H9 (cell line): ENCODE results near the gene NPB. TPM values are rescaled to one million over a fixed set of nuclear protein-coding genes. Genes with fewer than 3 reads are reported as not detected.
A peak's percentile ranks its signal among the peaks of the same experiment; 100 is the strongest.

Experiments
- DNase-seq: peaks from one replicate; pipeline ENCODE4 v3.0.0-alpha.2; 2017
- H2AFZ ChIP-seq: one replicate; pipeline ENCODE4 v1.6.1; 2013; ENCODE audit warnings: mild to moderate bottlenecking, low read length, control low read depth, moderate library complexity
- H2AK5ac ChIP-seq: 2 replicates; pipeline ENCODE4 v1.6.1; 2013; ENCODE audit warnings: low read length, control low read depth, mixed read lengths; ENCODE audit not compliant: insufficient read length
- H2BK120ac ChIP-seq: one replicate; pipeline ENCODE4 v1.6.1; 2013; ENCODE audit warnings: low read depth, mild to moderate bottlenecking, low read length, control low read depth, inconsistent platforms; ENCODE audit not compliant: poor library complexity, severe bottlenecking
- H2BK12ac ChIP-seq: 2 replicates; pipeline ENCODE4 v1.6.1; 2013; ENCODE audit warnings: low read length, control low read depth, mixed read lengths, low read depth; ENCODE audit not compliant: insufficient read length
- H2BK15ac ChIP-seq: 2 replicates; pipeline ENCODE4 v1.6.1; 2013; ENCODE audit warnings: low read depth, low read length, control low read depth
- H2BK20ac ChIP-seq: one replicate; pipeline ENCODE4 v1.6.1; 2013; ENCODE audit warnings: low read depth, mild to moderate bottlenecking, low read length, control low read depth, inconsistent platforms; ENCODE audit not compliant: poor library complexity, severe bottlenecking
- H2BK5ac ChIP-seq: 2 replicates; pipeline ENCODE4 v1.6.1; 2013; ENCODE audit warnings: low read length, control low read depth, mixed read lengths; ENCODE audit not compliant: insufficient read length
- H3K14ac ChIP-seq: 2 replicates; pipeline ENCODE4 v1.6.1; 2013; ENCODE audit warnings: low read length, control low read depth; ENCODE audit not compliant: insufficient read depth
- H3K18ac ChIP-seq: 2 replicates; pipeline ENCODE4 v1.6.1; 2013; ENCODE audit warnings: low read depth, mild to moderate bottlenecking, mixed read lengths, low read length, control low read depth; ENCODE audit not compliant: insufficient read length
- H3K23ac ChIP-seq: 2 replicates; pipeline ENCODE4 v1.6.1; 2013; ENCODE audit warnings: low read length, control low read depth, mixed read lengths, low read depth; ENCODE audit not compliant: insufficient read length
- H3K23me2 ChIP-seq: 2 replicates; pipeline ENCODE4 v1.6.1; 2013; ENCODE audit warnings: low read depth, mild to moderate bottlenecking, mixed read lengths, low read length, control low read depth; ENCODE audit not compliant: insufficient read length, poor library complexity, severe bottlenecking
- H3K27ac ChIP-seq: 2 replicates; pipeline ENCODE4 v1.5.1; 2013; ENCODE audit warnings: low read length, control low read depth, mixed read lengths, low read depth; ENCODE audit not compliant: insufficient read length
- H3K27me3 ChIP-seq: 2 replicates; pipeline ENCODE4 v1.6.1; 2013; ENCODE audit warnings: low read length, control low read depth, inconsistent platforms; ENCODE audit not compliant: insufficient read depth
- H3K4ac ChIP-seq: 2 replicates; pipeline ENCODE4 v1.6.1; 2013; ENCODE audit warnings: low read depth, mild to moderate bottlenecking, control low read depth, inconsistent platforms, low read length, moderate library complexity
- H3K4me1 ChIP-seq: 2 replicates; pipeline ENCODE4 v1.6.1; 2013; ENCODE audit warnings: low read length, control low read depth, inconsistent platforms; ENCODE audit not compliant: insufficient read depth
- H3K4me2 ChIP-seq: 2 replicates; pipeline ENCODE4 v1.6.1; 2013; ENCODE audit warnings: low read length, control low read depth, mixed read lengths; ENCODE audit not compliant: insufficient read length, insufficient read depth
- H3K56ac ChIP-seq: 2 replicates; pipeline ENCODE4 v1.6.1; 2013; ENCODE audit warnings: low read depth, mild to moderate bottlenecking, mixed read lengths, low read length, control low read depth; ENCODE audit not compliant: insufficient read length
- H3K79me1 ChIP-seq: 2 replicates; pipeline ENCODE4 v1.6.1; 2013; ENCODE audit warnings: low read depth, mild to moderate bottlenecking, moderate library complexity, low read length, control low read depth, inconsistent platforms; ENCODE audit not compliant: insufficient read depth, poor library complexity, severe bottlenecking
- H3K79me2 ChIP-seq: 2 replicates; pipeline ENCODE4 v1.6.1; 2013; ENCODE audit warnings: low read length, control low read depth, inconsistent platforms; ENCODE audit not compliant: insufficient read depth
- H3K9ac ChIP-seq: 2 replicates; pipeline ENCODE4 v1.6.1; 2013; ENCODE audit warnings: low read length, control low read depth, mixed read lengths; ENCODE audit not compliant: insufficient read length; ENCODE audit errors: extremely low read depth
- H3K9me3 ChIP-seq: one replicate; pipeline ENCODE4 v1.6.1; 2013; ENCODE audit warnings: low read depth, low read length, inconsistent platforms; ENCODE audit not compliant: control insufficient read depth
- H3T11ph ChIP-seq: one replicate; pipeline ENCODE4 v1.6.1; 2013; ENCODE audit warnings: mild to moderate bottlenecking, low read length, control low read depth, inconsistent platforms
- H4K20me1 ChIP-seq: one replicate; pipeline ENCODE4 v1.6.1; 2013; ENCODE audit not compliant: control insufficient read depth, insufficient read length, insufficient read depth
- H4K5ac ChIP-seq: 2 replicates; pipeline ENCODE4 v1.6.1; 2013; ENCODE audit warnings: low read depth, mild to moderate bottlenecking, mixed read lengths, low read length, control low read depth; ENCODE audit not compliant: insufficient read length
- H4K8ac ChIP-seq: replicated peaks from 2 replicates; pipeline ENCODE4 v1.6.1; 2013; ENCODE audit warnings: low read length, control low read depth, mixed read lengths, low read depth; ENCODE audit not compliant: insufficient read length
- H4K91ac ChIP-seq: 2 replicates; pipeline ENCODE4 v1.6.1; 2013; ENCODE audit warnings: low read depth, mild to moderate bottlenecking, moderate library complexity, mixed read lengths, low read length, control low read depth; ENCODE audit not compliant: insufficient read length
- H3K27ac Mint-ChIP-seq, 3 experiments: 2 replicates in 2 of 3; 3 replicates in 1 of 3; pipeline ENCODE4 v1.8.0; 2020 to 2021; ENCODE audit warnings: mixed read lengths in 3 of 3, mild to moderate bottlenecking in 1 of 3, moderate library complexity in 1 of 3
- H3K27me3 Mint-ChIP-seq: 2 replicates; pipeline ENCODE4 v1.8.0; 2021; ENCODE audit warnings: low read depth, mild to moderate bottlenecking, moderate library complexity, mixed read lengths
- H3K36me3 Mint-ChIP-seq, 3 experiments: 2 replicates in 2 of 3; 3 replicates in 1 of 3; pipeline ENCODE4 v1.8.0; 2020 to 2021; ENCODE audit warnings: low read depth in 3 of 3, mixed read lengths in 3 of 3; ENCODE audit not compliant: insufficient read depth in 1 of 3
- H3K4me1 Mint-ChIP-seq, 2 experiments: 2 replicates each; pipeline ENCODE4 v1.8.0; 2020; ENCODE audit warnings: mixed read lengths in 2 of 2
- H3K4me3 Mint-ChIP-seq, 2 experiments: 2 replicates in 1 of 2; 3 replicates in 1 of 2; pipeline ENCODE4 v1.8.0; 2020 to 2021; ENCODE audit warnings: mild to moderate bottlenecking in 2 of 2, mixed read lengths in 2 of 2, moderate library complexity in 1 of 2
- H3K9me3 Mint-ChIP-seq, 2 experiments: 2 replicates in 1 of 2; 3 replicates in 1 of 2; pipeline ENCODE4 v1.8.0; 2020; ENCODE audit warnings: mild to moderate bottlenecking in 2 of 2, mixed read lengths in 2 of 2, moderate library complexity in 1 of 2
- CTCF ChIP-seq: fragments of 200-600 bp; sonication (generic); conservative IDR thresholded peaks from 3 replicates; pipeline ENCODE4 v1.8.0; 2021; ENCODE audit warnings: antibody characterized with exemption, mild to moderate bottlenecking
- WGBS: extraction: QIAGEN DNeasy Blood & Tissue Kit; methylation state at CpG from one replicate; pipeline ENCODE4 v1.1.7; 2013; ENCODE audit warnings: missing lambda C conversion rate, low lambda C conversion rate, mixed read lengths; ENCODE audit not compliant: insufficient read length; ENCODE audit errors: extremely low coverage; 5-methylcytosine and 5-hydroxymethylcytosine counted together
- total RNA-seq: library from RNA; stranded (reverse); gene quantifications from 2 replicates; pipeline ENCODE4 v1.2.1, GENCODE V29; 2021

Gene NPB
- total RNA-seq, 1 experiment from 2014 or later: 2.1 TPM

GRCh38 chr17:81925860-81926450, 23.9 kb downstream of the NPB start:
- H2BK20ac ChIP-seq: no peak overlapping the region
- Mint-ChIP-seq H3K27me3 (peaks cover 16% of the 10 kb centered on the region), H3K4me1 (peaks cover 35 to 38% of the 10 kb centered on the region in 2 experiments), H3K27ac (peak overlapping the region; percentile 31 to 96 (median 86); a peak in 4 of 7 replicates), H3K9me3 (no peaks in the 10 kb centered on the region), H3K4me3 (peak overlapping the region; percentile 79 to 85), H3K36me3 (peaks cover 9 to 19% (median 12%) of the 10 kb centered on the region in 3 experiments; a peak in 6 of 7 replicates)
- H4K91ac ChIP-seq: no peak overlapping the region
- H2BK120ac ChIP-seq: no peak overlapping the region
- H3K27me3 ChIP-seq: no peaks in the 10 kb centered on the region
- H2BK12ac ChIP-seq: no peak overlapping the region
- no peak for DNase-seq
- H3K79me2 ChIP-seq: peaks cover 22% of the 10 kb centered on the region; the same call in 1 of the 2 replicates
- H3K4me1 ChIP-seq: peaks cover 3% of the 10 kb centered on the region; the same call in 1 of the 2 replicates
- no peak overlapping the region for H3K56ac ChIP-seq
- peaks cover 11% of the 10 kb centered on the region for H3K23me2 ChIP-seq
- H3T11ph ChIP-seq: no peak overlapping the region
- H3K4me2 ChIP-seq: peak overlapping the region; percentile 15
- WGBS: no CpG with 5 or more reads among the region's 10 CpGs
- no peak overlapping the region for H3K14ac ChIP-seq
- H2AK5ac ChIP-seq: no peak overlapping the region
- H4K8ac ChIP-seq: no peak overlapping the region
- H4K20me1 ChIP-seq: no peaks in the 10 kb centered on the region
- no peak overlapping the region for H3K9ac ChIP-seq
- H2AFZ ChIP-seq: no peak overlapping the region
- no peak overlapping the region for H2BK5ac ChIP-seq
- H3K27ac ChIP-seq: no peak overlapping the region
- H3K9me3 ChIP-seq: no peaks in the 10 kb centered on the region
- TF ChIP-seq CTCF: no peak
- H4K5ac ChIP-seq: no peak overlapping the region
- H3K23ac ChIP-seq: no peak overlapping the region
- peaks cover 5% of the 10 kb centered on the region for H3K79me1 ChIP-seq
- no peak overlapping the region for H3K18ac ChIP-seq
- H2BK15ac ChIP-seq: no peak overlapping the region
- H3K4ac ChIP-seq: no peak overlapping the region
